NK-92 (cell line): ENCODE data around the gene ATXN3.
"Not testable (repeated sequence)": the region's sequence is repeated elsewhere in the genome, so short reads cannot be mapped to it uniquely, and the experiment has no call there.

Experiments
- DNase-seq: peaks from one replicate; lab custom pipeline; 2025; ENCODE audit not compliant: unreplicated experiment; lab: John Stamatoyannopoulos, UW

The ATXN3 gene

GRCh38 chr14:92074555-92074954 is 31.8 kb downstream of the ATXN3 start:
- no peak for DNase-seq

- no peak for DNase-seq
Observed at GRCh38 chr14:92058006-92058917, 48.1 kb downstream of the ATXN3 start.

GRCh38 chr14:92049781-92050180 is 56.6 kb downstream of the ATXN3 start:
- DNase-seq = no peak

GRCh38 chr14:92049221-92049620 is 57.2 kb downstream of the ATXN3 start:
- not testable (repeated sequence) for DNase-seq

- not testable (repeated sequence) for DNase-seq
Observed at GRCh38 chr14:92045904-92046303, 60.5 kb downstream of the ATXN3 start.

- not testable (repeated sequence) for DNase-seq
Observed at GRCh38 chr14:92041766-92042165, 64.6 kb downstream of the ATXN3 start.

GRCh38 chr14:92041203-92041602 is 65.2 kb downstream of the ATXN3 start:
- DNase-seq = no peak

- no peak for DNase-seq
Observed at GRCh38 chr14:92040431-92041051, 65.8 kb downstream of the ATXN3 start.

GRCh38 chr14:92039719-92040430 is 66.5 kb downstream of the ATXN3 start, which contains the start of gene TRIP11:
TRIP11 (minus strand) TSS chr14:92040059; CDS start chr14:92039685, 374 bp downstream.
- no peak for DNase-seq

GRCh38 chr14:92039063-92039718 is 67.2 kb downstream of the ATXN3 start:
- DNase-seq = no peak

- DNase-seq = no peak
Observed at GRCh38 chr14:92037989-92038388, 68.4 kb downstream of the ATXN3 start.

GRCh38 chr14:92035890-92036289 is 70.5 kb downstream of the ATXN3 start:
- DNase-seq = no peak

GRCh38 chr14:92033906-92034687 is 72.3 kb downstream of the ATXN3 start:
- no peak for DNase-seq

GRCh38 chr14:92033433-92033832 is 72.9 kb downstream of the ATXN3 start:
- no peak for DNase-seq

GRCh38 chr14:92026548-92027190 is 79.7 kb downstream of the ATXN3 start:
- no peak for DNase-seq

GRCh38 chr14:92022036-92022435 is 84.3 kb downstream of the ATXN3 start:
- DNase-seq = no peak

- DNase-seq = no peak
Observed at GRCh38 chr14:92021523-92021922, 84.9 kb downstream of the ATXN3 start.

GRCh38 chr14:92014040-92014439 is 92.3 kb downstream of the ATXN3 start:
- DNase-seq = no peak

- no peak for DNase-seq
Observed at GRCh38 chr14:92012121-92012748, 94.1 kb downstream of the ATXN3 start.
